Neuronal stem cell (in vitro differentiated cells): Measurements from ENCODE around the gene IL23R.
"Not testable (repeated sequence)": the region's sequence is repeated elsewhere in the genome, so short reads cannot be mapped to it uniquely, and the experiment has no call there.

Source experiments
- DNase-seq: peaks from one replicate; pipeline ENCODE4 v3.0.0-alpha.2; 2013; ENCODE audit warnings: low spot score
- H2AFZ ChIP-seq: one replicate; pipeline ENCODE4 v1.6.1; 2013; ENCODE audit warnings: mild to moderate bottlenecking, low read length, inconsistent platforms
- H2AK5ac ChIP-seq: 2 replicates; pipeline ENCODE4 v1.6.1; 2013; ENCODE audit warnings: low read depth, mild to moderate bottlenecking, inconsistent platforms, low read length, moderate library complexity, mixed read lengths
- H2BK120ac ChIP-seq: 2 replicates; pipeline ENCODE4 v1.6.1; 2013; ENCODE audit warnings: low read depth, mild to moderate bottlenecking, inconsistent platforms, low read length, moderate library complexity, mixed read lengths
- H2BK12ac ChIP-seq: one replicate; pipeline ENCODE4 v1.6.1; 2013; ENCODE audit warnings: low read length, inconsistent platforms
- H2BK15ac ChIP-seq: 2 replicates; pipeline ENCODE4 v1.6.1; 2013; ENCODE audit warnings: mild to moderate bottlenecking, low read length, inconsistent platforms, mixed read lengths
- H2BK5ac ChIP-seq: one replicate; pipeline ENCODE4 v1.6.1; 2013; ENCODE audit warnings: inconsistent platforms, mild to moderate bottlenecking, low read length, moderate library complexity
- H3K14ac ChIP-seq: one replicate; pipeline ENCODE4 v1.6.1; 2013; ENCODE audit warnings: low read length, inconsistent platforms
- H3K18ac ChIP-seq: 2 replicates; pipeline ENCODE4 v1.6.1; 2013; ENCODE audit warnings: low read length, inconsistent platforms
- H3K23ac ChIP-seq: 2 replicates; pipeline ENCODE4 v1.6.1; 2013; ENCODE audit warnings: low read depth, mild to moderate bottlenecking, mixed read lengths, low read length, inconsistent platforms; ENCODE audit not compliant: poor library complexity
- H3K27ac ChIP-seq: replicated peaks from 3 replicates; pipeline ENCODE4 v1.5.1; 2013; ENCODE audit warnings: low read length, inconsistent platforms
- H3K27me3 ChIP-seq, 3 experiments: 2 replicates each; pipeline ENCODE4 v1.6.1; 2013; ENCODE audit warnings: low read length in 3 of 3, mild to moderate bottlenecking in 2 of 3, inconsistent platforms in 1 of 3, low read depth in 1 of 3, mixed read lengths in 1 of 3, moderate library complexity in 1 of 3; ENCODE audit not compliant: control insufficient read depth in 3 of 3, insufficient read depth in 3 of 3
- H3K36me3 ChIP-seq, 2 donors: replicated peaks in 1 of 2; 2 replicates each; pipeline ENCODE4 v1.6.1; 2013; ENCODE audit warnings: low read length in 2 of 2; ENCODE audit not compliant: control insufficient read depth in 2 of 2, insufficient read depth in 2 of 2
- H3K4ac ChIP-seq: 2 replicates; pipeline ENCODE4 v1.6.1; 2013; ENCODE audit warnings: inconsistent platforms, mild to moderate bottlenecking, low read length, moderate library complexity
- H3K4me1 ChIP-seq, 2 donors: 1 replicate in 1 of 2; 2 replicates in 1 of 2; pipeline ENCODE4 v1.6.1; 2013; ENCODE audit warnings: low read length in 2 of 2, low read depth in 1 of 2; ENCODE audit not compliant: control insufficient read depth in 2 of 2, insufficient read depth in 1 of 2
- H3K4me2 ChIP-seq: one replicate; pipeline ENCODE4 v1.6.1; 2013; ENCODE audit warnings: mild to moderate bottlenecking, low read length, inconsistent platforms; ENCODE audit not compliant: insufficient read depth, poor library complexity, severe bottlenecking
- H3K4me3 ChIP-seq, 2 donors: 2 replicates each; pipeline ENCODE4 v1.5.1; 2013; ENCODE audit warnings: low read length in 2 of 2, mild to moderate bottlenecking in 2 of 2, inconsistent platforms in 1 of 2, moderate library complexity in 1 of 2
- H3K79me1 ChIP-seq: one replicate; pipeline ENCODE4 v1.6.1; 2013; ENCODE audit warnings: low read depth, mild to moderate bottlenecking, inconsistent platforms, low read length, moderate library complexity
- H3K9ac ChIP-seq: one replicate; pipeline ENCODE4 v1.6.1; 2013; ENCODE audit warnings: mild to moderate bottlenecking, low read depth, low read length, inconsistent platforms; ENCODE audit not compliant: poor library complexity
- H3K9me3 ChIP-seq, 2 donors: replicated peaks in 1 of 2; 2 replicates each; pipeline versions ENCODE3 to v1.6.1; 2013; ENCODE audit warnings: low read length in 2 of 2, mild to moderate bottlenecking in 2 of 2, inconsistent platforms in 1 of 2, low read depth in 1 of 2, mixed read lengths in 1 of 2, moderate library complexity in 1 of 2; ENCODE audit not compliant: control insufficient read depth in 2 of 2, insufficient read depth in 1 of 2
- H4K8ac ChIP-seq: one replicate; pipeline ENCODE4 v1.6.1; 2013; ENCODE audit warnings: low read depth, mild to moderate bottlenecking, inconsistent platforms, low read length, moderate library complexity
- H4K91ac ChIP-seq: one replicate; pipeline ENCODE4 v1.6.1; 2013; ENCODE audit warnings: low read length, low read depth, mild to moderate bottlenecking, inconsistent platforms; ENCODE audit not compliant: poor library complexity
- WGBS, 2 donors: extraction: QIAGEN DNeasy Blood & Tissue Kit; methylation state at CpG; one replicate each; pipeline ENCODE4 v1.1.7; 2013; ENCODE audit warnings: missing lambda C conversion rate in 2 of 2, mixed read lengths in 1 of 2; ENCODE audit not compliant: insufficient read length in 2 of 2, insufficient replicate concordance in 1 of 2; ENCODE audit errors: extremely low coverage in 2 of 2; 5-methylcytosine and 5-hydroxymethylcytosine counted together

The IL23R gene

GRCh38 chr1:67207398-67207797 lies 41.1 kb downstream of the IL23R start:
- not testable (repeated sequence) for H3K23ac ChIP-seq, H2BK120ac ChIP-seq, H2BK5ac ChIP-seq, H3K4me3 ChIP-seq, H3K14ac ChIP-seq, H3K18ac ChIP-seq, H2AK5ac ChIP-seq, H3K79me1 ChIP-seq, H3K27me3 ChIP-seq, H3K27ac ChIP-seq, H2BK15ac ChIP-seq, H4K91ac ChIP-seq, H3K4me1 ChIP-seq, H4K8ac ChIP-seq, H2BK12ac ChIP-seq, H3K36me3 ChIP-seq, H3K9me3 ChIP-seq, H2AFZ ChIP-seq, DNase-seq, H3K4ac ChIP-seq, H3K4me2 ChIP-seq, H3K9ac ChIP-seq
- no CpG with 5 or more reads among the region's 5 CpGs for WGBS, 2 donors

- H3K9ac ChIP-seq, result no peak overlapping the region
- no peak overlapping the region for H2BK12ac ChIP-seq
- no peak overlapping the region for H3K4ac ChIP-seq
- H2AFZ ChIP-seq, result no peak overlapping the region
- no peaks in the 10 kb centered on the region for H3K79me1 ChIP-seq
- no peak for DNase-seq
- no peak overlapping the region for H4K8ac ChIP-seq
- H4K91ac ChIP-seq, result no peak overlapping the region
- WGBS, 2 donors, result no CpG with 5 or more reads among the region's 2 CpGs
- no peak overlapping the region for H3K14ac ChIP-seq
- no peak overlapping the region for H3K27ac ChIP-seq
- H2AK5ac ChIP-seq, result no peak overlapping the region
- no peaks in the 10 kb centered on the region for H3K4me1 ChIP-seq
- no peak overlapping the region for H2BK15ac ChIP-seq
- H3K27me3 ChIP-seq, result no peaks in the 10 kb centered on the region
- H3K18ac ChIP-seq, result peak overlapping the region; percentile 52
- H2BK120ac ChIP-seq, result no peak overlapping the region
- H3K4me2 ChIP-seq, result no peak overlapping the region
- H3K4me3 ChIP-seq, result peak overlapping the region in 1 of 2 donors; percentile 47
- H3K36me3 ChIP-seq, result no peaks in the 10 kb centered on the region
- no peak overlapping the region for H3K23ac ChIP-seq
- no peaks in the 10 kb centered on the region for H3K9me3 ChIP-seq
- H2BK5ac ChIP-seq, result no peak overlapping the region
Measured at GRCh38 chr1:67208217-67208616, 42.0 kb downstream of the IL23R start.

- Histone ChIP-seq H3K4me3 (no peak overlapping the region), H3K9ac (no peak overlapping the region), H4K8ac (no peak overlapping the region), H2AK5ac (no peak overlapping the region), H2BK12ac (no peak overlapping the region), H3K36me3 (no peaks in the 10 kb centered on the region), H3K9me3 (no peaks in the 10 kb centered on the region), H3K23ac (no peak overlapping the region), H2BK15ac (no peak overlapping the region), H3K4me1 (no peaks in the 10 kb centered on the region), H2BK5ac (no peak overlapping the region), H3K4ac (no peak overlapping the region), H2BK120ac (no peak overlapping the region), H3K27me3 (no peaks in the 10 kb centered on the region), H3K18ac (no peak overlapping the region), H3K14ac (no peak overlapping the region), H4K91ac (no peak overlapping the region), H3K79me1 (no peaks in the 10 kb centered on the region), H3K4me2 (no peak overlapping the region), H3K27ac (no peak overlapping the region), H2AFZ (no peak overlapping the region)
- DNase-seq, result no peak
- no CpG with 5 or more reads among the region's 3 CpGs for WGBS, 2 donors
Measured at GRCh38 chr1:67209521-67209920, 43.3 kb downstream of the IL23R start.

- peak overlapping the region; percentile 51 for H2AFZ ChIP-seq
- H4K91ac ChIP-seq, result no peak overlapping the region
- peak; percentile 8 for DNase-seq
- no peaks in the 10 kb centered on the region for H3K79me1 ChIP-seq
- no peak overlapping the region for H2BK120ac ChIP-seq
- H3K4me1 ChIP-seq, result no peaks in the 10 kb centered on the region
- 100% methylated on average over 1 of the region's 4 CpGs; no CpG with 5 or more reads in 1 of the 2 donors for WGBS, 2 donors
- H3K23ac ChIP-seq, result no peak overlapping the region
- H3K4ac ChIP-seq, result no peak overlapping the region
- H3K18ac ChIP-seq, result no peak overlapping the region
- no peak overlapping the region for H2BK5ac ChIP-seq
- no peak overlapping the region for H3K9ac ChIP-seq
- H3K27ac ChIP-seq, result no peak overlapping the region
- H3K4me3 ChIP-seq, result no peak overlapping the region
- no peak overlapping the region for H2BK15ac ChIP-seq
- no peaks in the 10 kb centered on the region for H3K9me3 ChIP-seq
- no peaks in the 10 kb centered on the region for H3K27me3 ChIP-seq
- H3K36me3 ChIP-seq, result no peaks in the 10 kb centered on the region
- no peak overlapping the region for H2AK5ac ChIP-seq
- H2BK12ac ChIP-seq, result no peak overlapping the region
- H3K4me2 ChIP-seq, result no peak overlapping the region
- no peak overlapping the region for H3K14ac ChIP-seq
- H4K8ac ChIP-seq, result no peak overlapping the region
Measured at GRCh38 chr1:67211589-67212563, 45.6 kb downstream of the IL23R start.
